GM19438 (cell line): ENCODE data around the gene VAPB.

ENCODE experiments used
- ATAC-seq: cut with Tn5 transposase; IDR thresholded peaks from one replicate; pipeline ENCODE4 v1.9.1; 2021; ENCODE audit warnings: low read depth; ENCODE audit not compliant: unreplicated experiment

VAPB gene

GRCh38 chr20:58478141-58478805 is 89.2 kb downstream of the VAPB start:
- ATAC-seq, result no peak

- no peak for ATAC-seq
Observed at GRCh38 chr20:58479726-58480440, 90.9 kb downstream of the VAPB start.

GRCh38 chr20:58480551-58481336 is 91.7 kb downstream of the VAPB start:
- no peak for ATAC-seq

GRCh38 chr20:58481481-58482021 is 92.5 kb downstream of the VAPB start:
- ATAC-seq, result no peak

GRCh38 chr20:58482416-58482815 is 93.4 kb downstream of the VAPB start:
- no peak for ATAC-seq

- no peak for ATAC-seq
Observed at GRCh38 chr20:58483051-58483450, 94.0 kb downstream of the VAPB start.

GRCh38 chr20:58483470-58483869 is 94.4 kb downstream of the VAPB start:
- no peak for ATAC-seq

- ATAC-seq, result no peak
Observed at GRCh38 chr20:58485393-58485792, 96.4 kb downstream of the VAPB start.

GRCh38 chr20:58486207-58486606 is 97.2 kb downstream of the VAPB start:
- ATAC-seq, result no peak

- no peak for ATAC-seq
Observed at GRCh38 chr20:58492074-58492718, 103.2 kb downstream of the VAPB start.

GRCh38 chr20:58492795-58493524 is 103.9 kb downstream of the VAPB start:
- no peak for ATAC-seq

GRCh38 chr20:58494923-58495622 is 106.0 kb downstream of the VAPB start:
- ATAC-seq, result no peak

- ATAC-seq, result no peak
Observed at GRCh38 chr20:58495623-58496428, 106.8 kb downstream of the VAPB start.

- ATAC-seq, result no peak
Observed at GRCh38 chr20:58496429-58496769, 107.4 kb downstream of the VAPB start.

GRCh38 chr20:58497076-58497641 is 108.1 kb downstream of the VAPB start:
- ATAC-seq, result no peak

- ATAC-seq, result no peak
Observed at GRCh38 chr20:58497724-58498469, 108.9 kb downstream of the VAPB start.

- ATAC-seq, result no peak
Observed at GRCh38 chr20:58498470-58499068, 109.5 kb downstream of the VAPB start.
